Measurements from ENCODE around the gene CPEB1.
A peak's percentile ranks its signal among the peaks of the same experiment; 100 is the strongest.

The CPEB1 gene

DNA sequence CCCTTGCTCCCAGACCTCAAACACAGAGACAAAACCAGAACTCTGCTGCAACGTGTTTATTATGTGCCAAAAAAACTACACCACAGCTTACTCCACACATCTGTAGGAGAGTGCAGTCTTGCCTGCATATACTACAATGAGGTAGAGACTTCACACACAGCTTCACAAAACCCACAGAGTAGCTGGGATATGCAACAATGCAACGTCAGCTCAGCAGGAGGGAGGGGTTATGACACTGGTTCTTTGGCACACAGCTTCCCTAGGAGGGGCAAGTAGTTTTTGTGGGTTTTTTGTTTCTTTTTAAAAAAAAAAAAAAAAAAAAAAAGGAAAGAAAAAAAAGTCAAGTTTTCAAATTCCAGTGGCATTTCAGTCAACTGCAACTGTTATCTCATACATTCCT is 104.0 kb downstream of the CPEB1 start:
- no CpG with 5 or more reads among the region's 2 CpGs for WGBS (ENCODE audit: extremely low coverage, insufficient coverage, low lambda C conversion rate)
- no peak overlapping the region for H3K56ac ChIP-seq (ENCODE audit: low read length)
- no peaks in the 10 kb centered on the region for H3K27me3 ChIP-seq (ENCODE audit: insufficient read depth, low read length, poor library complexity)
- H2AK5ac ChIP-seq (ENCODE audit: low read length) = no peak overlapping the region
- H2BK120ac ChIP-seq (ENCODE audit: low read depth, low read length) = no peak overlapping the region
- peaks cover 12% of the 10 kb centered on the region for H3K4me1 ChIP-seq (ENCODE audit: control insufficient read depth, low read depth, low read length)
- H3K36me3 ChIP-seq (ENCODE audit: control insufficient read depth, insufficient read depth, low read length) = peaks cover 8% of the 10 kb centered on the region
- H3K9ac ChIP-seq (ENCODE audit: low read length) = no peak overlapping the region
- no peak overlapping the region for H3K4ac ChIP-seq (ENCODE audit: low read depth, low read length)
- DNase-seq = peak; percentile 71
- H3K4me3 ChIP-seq (ENCODE audit: low read length) = no peak overlapping the region
- H3K79me2 ChIP-seq (ENCODE audit: control insufficient read depth, insufficient read depth, low read length) = peaks cover 20% of the 10 kb centered on the region
- no peak overlapping the region for H3K27ac ChIP-seq (ENCODE audit: low read depth, low read length)
- peaks cover 4% of the 10 kb centered on the region for H3K79me1 ChIP-seq (ENCODE audit: low read length)
- H2BK5ac ChIP-seq (ENCODE audit: low read length) = no peak overlapping the region
- no peak overlapping the region for H2BK15ac ChIP-seq (replicated peaks; ENCODE audit: low read depth)
- H4K5ac ChIP-seq (ENCODE audit: low read length) = no peak overlapping the region
- H3K18ac ChIP-seq (ENCODE audit: low read length) = no peak overlapping the region
- H3K4me2 ChIP-seq (ENCODE audit: low read length) = no peak overlapping the region
- no peak overlapping the region for H4K8ac ChIP-seq (ENCODE audit: low read depth, low read length)
- H3K23ac ChIP-seq (ENCODE audit: low read length) = no peak overlapping the region

DNA sequence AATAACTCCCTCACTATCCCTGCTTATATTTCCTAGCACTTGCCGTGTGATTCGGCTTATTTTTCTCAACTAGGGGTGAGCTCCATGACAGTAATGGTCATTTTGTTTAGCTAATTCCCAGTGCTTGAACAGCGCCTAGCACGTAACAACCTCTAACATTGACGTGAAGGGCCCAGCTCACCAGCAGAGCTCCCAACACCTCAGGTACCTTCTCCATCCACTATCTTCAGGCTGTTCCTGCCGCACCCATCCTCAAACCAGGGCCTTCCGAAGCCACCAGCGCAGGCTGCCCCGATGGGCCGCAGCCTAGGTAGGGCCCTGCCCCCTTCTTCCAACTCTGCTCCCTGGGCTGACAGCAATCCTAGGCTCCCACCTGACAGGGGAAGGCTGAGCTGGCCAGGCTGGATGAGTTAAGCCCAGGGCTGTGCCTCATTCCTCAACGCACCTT is 106.2 kb downstream of the CPEB1 start:
- Histone ChIP-seq H4K8ac (ENCODE audit: low read depth, low read length) (no peak overlapping the region), H3K4ac (ENCODE audit: low read depth, low read length) (no peak overlapping the region), H3K4me2 (ENCODE audit: low read length) (peak overlapping the region; percentile 51), H2BK15ac (replicated peaks; ENCODE audit: low read depth) (no peak overlapping the region), H2BK5ac (ENCODE audit: low read length) (no peak overlapping the region), H3K79me2 (ENCODE audit: control insufficient read depth, insufficient read depth, low read length) (peaks cover 35% of the 10 kb centered on the region), H3K4me1 (ENCODE audit: control insufficient read depth, low read depth, low read length) (peaks cover 16% of the 10 kb centered on the region), H2BK120ac (ENCODE audit: low read depth, low read length) (no peak overlapping the region), H3K23ac (ENCODE audit: low read length) (no peak overlapping the region), H3K4me3 (ENCODE audit: low read length) (peak overlapping the region; percentile 93), H4K5ac (ENCODE audit: low read length) (no peak overlapping the region), H3K56ac (ENCODE audit: low read length) (peak overlapping the region; percentile 96), H2AK5ac (ENCODE audit: low read length) (no peak overlapping the region), H3K27me3 (ENCODE audit: insufficient read depth, low read length, poor library complexity) (no peaks in the 10 kb centered on the region), H3K9ac (ENCODE audit: low read length) (peak overlapping the region; percentile 95), H3K36me3 (ENCODE audit: control insufficient read depth, insufficient read depth, low read length) (peaks cover 27% of the 10 kb centered on the region), H3K27ac (ENCODE audit: low read depth, low read length) (peak overlapping the region; percentile 69), H3K18ac (ENCODE audit: low read length) (no peak overlapping the region), H3K79me1 (ENCODE audit: low read length) (peaks cover 20% of the 10 kb centered on the region)
- no CpG with 5 or more reads among the region's 11 CpGs for WGBS (ENCODE audit: extremely low coverage, insufficient coverage, low lambda C conversion rate)
- DNase-seq = peak; percentile 48

GRCh38 chr15:82540055-82540983 is 106.8 kb downstream of the CPEB1 start, which contains the start of gene RPS17:
RPS17 (minus strand) TSS chr15:82540457; CDS start chr15:82540428, 29 bp downstream.
- Histone ChIP-seq H2BK120ac (ENCODE audit: low read depth, low read length) (no peak within 1 kb of the TSS), H4K5ac (ENCODE audit: low read length) (no peak within 1 kb of the TSS), H3K18ac (ENCODE audit: low read length) (peak within 1 kb of the TSS; percentile 98), H3K23ac (ENCODE audit: low read length) (peak within 1 kb of the TSS; percentile 90), H2BK5ac (ENCODE audit: low read length) (peak within 1 kb of the TSS; percentile 79), H2AK5ac (ENCODE audit: low read length) (peak within 1 kb of the TSS; percentile 55), H4K8ac (ENCODE audit: low read depth, low read length) (peak within 1 kb of the TSS; percentile 99), H3K79me1 (ENCODE audit: low read length) (peaks cover 21% of the 10 kb centered on the region), H3K4me2 (ENCODE audit: low read length) (peak within 1 kb of the TSS; percentile 63), H3K36me3 (ENCODE audit: control insufficient read depth, insufficient read depth, low read length) (peaks cover 31% of the 10 kb centered on the region), H2BK15ac (replicated peaks; ENCODE audit: low read depth) (no peak within 1 kb of the TSS), H3K4me1 (ENCODE audit: control insufficient read depth, low read depth, low read length) (peaks cover 16% of the 10 kb centered on the region), H3K9ac (ENCODE audit: low read length) (peak within 1 kb of the TSS; percentile 95), H3K27me3 (ENCODE audit: insufficient read depth, low read length, poor library complexity) (no peaks in the 10 kb centered on the region), H3K4me3 (ENCODE audit: low read length) (peak within 1 kb of the TSS; percentile 97), H3K56ac (ENCODE audit: low read length) (peak within 1 kb of the TSS; percentile 98), H3K79me2 (ENCODE audit: control insufficient read depth, insufficient read depth, low read length) (peaks cover 35% of the 10 kb centered on the region), H3K4ac (ENCODE audit: low read depth, low read length) (peak within 1 kb of the TSS; percentile 82), H3K27ac (ENCODE audit: low read depth, low read length) (peak within 1 kb of the TSS; percentile 69)
- peak; percentile 96 for DNase-seq
- WGBS (ENCODE audit: extremely low coverage, insufficient coverage, low lambda C conversion rate) = no CpG with 5 or more reads among the region's 81 CpGs

DNA sequence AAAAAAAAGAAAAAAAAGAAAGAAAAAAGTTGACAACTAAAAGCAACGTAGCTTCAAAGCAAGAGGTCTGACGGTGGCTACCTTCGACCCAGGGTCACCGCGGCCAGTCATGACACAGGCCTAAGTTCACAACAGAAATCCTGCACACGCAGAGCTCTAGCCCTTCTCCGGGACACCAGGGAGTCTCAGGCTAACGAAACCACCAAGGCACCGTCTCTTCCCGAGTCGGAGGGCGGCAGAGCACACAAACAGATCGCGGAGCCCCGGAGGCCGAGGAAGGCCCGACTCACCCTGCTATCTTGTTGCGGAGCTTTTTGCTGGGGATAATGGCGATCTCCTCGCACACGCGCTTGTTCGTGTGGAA is 107.5 kb downstream of the CPEB1 start:
- peak overlapping the region; percentile 87 for H3K9ac ChIP-seq (ENCODE audit: low read length)
- H3K4ac ChIP-seq (ENCODE audit: low read depth, low read length) = peak overlapping the region; percentile 82
- peak overlapping the region; percentile 98 for H3K56ac ChIP-seq (ENCODE audit: low read length)
- no peak overlapping the region for H2BK15ac ChIP-seq (replicated peaks; ENCODE audit: low read depth)
- H2BK120ac ChIP-seq (ENCODE audit: low read depth, low read length) = no peak overlapping the region
- peak overlapping the region; percentile 97 for H3K4me3 ChIP-seq (ENCODE audit: low read length)
- peaks cover 31% of the 10 kb centered on the region for H3K36me3 ChIP-seq (ENCODE audit: control insufficient read depth, insufficient read depth, low read length)
- no peak overlapping the region for H4K8ac ChIP-seq (ENCODE audit: low read depth, low read length)
- H3K79me2 ChIP-seq (ENCODE audit: control insufficient read depth, insufficient read depth, low read length) = peaks cover 35% of the 10 kb centered on the region
- peak overlapping the region; percentile 55 for H2AK5ac ChIP-seq (ENCODE audit: low read length)
- peaks cover 21% of the 10 kb centered on the region for H3K79me1 ChIP-seq (ENCODE audit: low read length)
- no peaks in the 10 kb centered on the region for H3K27me3 ChIP-seq (ENCODE audit: insufficient read depth, low read length, poor library complexity)
- H3K4me2 ChIP-seq (ENCODE audit: low read length) = peak overlapping the region; percentile 28
- no peak overlapping the region for H2BK5ac ChIP-seq (ENCODE audit: low read length)
- no peak for DNase-seq
- peak overlapping the region; percentile 90 for H3K23ac ChIP-seq (ENCODE audit: low read length)
- H3K4me1 ChIP-seq (ENCODE audit: control insufficient read depth, low read depth, low read length) = peaks cover 16% of the 10 kb centered on the region
- no CpG with 5 or more reads among the region's 23 CpGs for WGBS (ENCODE audit: extremely low coverage, insufficient coverage, low lambda C conversion rate)
- H4K5ac ChIP-seq (ENCODE audit: low read length) = no peak overlapping the region
- peak overlapping the region; percentile 98 for H3K18ac ChIP-seq (ENCODE audit: low read length)
- peak overlapping the region; percentile 46 for H3K27ac ChIP-seq (ENCODE audit: low read depth, low read length)

DNA sequence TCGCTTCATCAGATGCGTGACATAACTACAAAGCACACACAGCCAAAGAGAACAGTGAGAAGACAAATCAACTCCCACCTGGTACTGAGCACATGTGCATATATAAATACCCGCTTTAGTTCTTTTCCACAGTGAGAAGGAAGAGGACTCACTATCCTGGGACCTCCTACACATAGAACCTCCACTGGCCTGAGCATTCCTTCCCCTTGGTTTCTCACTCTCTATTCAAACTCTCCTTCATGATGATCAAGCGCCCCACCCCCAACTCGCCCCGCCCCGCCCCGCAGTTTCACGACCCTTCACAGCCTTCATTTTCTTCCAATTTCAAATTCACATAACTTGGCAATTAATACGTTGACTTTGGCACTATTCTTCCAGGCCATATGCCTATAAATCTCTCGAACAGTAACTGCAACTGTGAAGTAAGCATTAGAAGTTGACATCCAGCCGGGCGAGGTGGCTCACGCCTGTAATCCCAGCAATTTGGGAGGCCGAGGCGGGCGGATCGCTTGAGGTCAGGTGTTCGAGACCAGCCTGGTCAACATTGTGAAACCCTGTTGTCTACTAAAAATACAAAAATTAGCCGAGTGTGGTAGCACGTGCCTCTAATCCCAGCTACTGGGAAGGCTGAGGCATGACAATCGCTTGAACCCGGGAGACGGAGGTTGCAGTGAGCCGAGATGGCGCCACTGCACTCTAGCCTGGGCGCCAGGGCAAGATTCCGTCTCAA is 108.0 kb downstream of the CPEB1 start:
- Histone ChIP-seq H3K4me1 (ENCODE audit: control insufficient read depth, low read depth, low read length) (peaks cover 16% of the 10 kb centered on the region), H3K4ac (ENCODE audit: low read depth, low read length) (peak overlapping the region; percentile 82), H3K56ac (ENCODE audit: low read length) (peak overlapping the region; percentile 98), H3K9ac (ENCODE audit: low read length) (peak overlapping the region; percentile 87), H3K79me2 (ENCODE audit: control insufficient read depth, insufficient read depth, low read length) (peaks cover 35% of the 10 kb centered on the region), H3K27me3 (ENCODE audit: insufficient read depth, low read length, poor library complexity) (no peaks in the 10 kb centered on the region), H2BK15ac (replicated peaks; ENCODE audit: low read depth) (no peak overlapping the region), H4K5ac (ENCODE audit: low read length) (no peak overlapping the region), H2BK5ac (ENCODE audit: low read length) (no peak overlapping the region), H2AK5ac (ENCODE audit: low read length) (no peak overlapping the region), H3K23ac (ENCODE audit: low read length) (no peak overlapping the region), H3K27ac (ENCODE audit: low read depth, low read length) (no peak overlapping the region), H3K79me1 (ENCODE audit: low read length) (peaks cover 21% of the 10 kb centered on the region), H3K36me3 (ENCODE audit: control insufficient read depth, insufficient read depth, low read length) (peaks cover 31% of the 10 kb centered on the region), H3K18ac (ENCODE audit: low read length) (peak overlapping the region; percentile 98), H3K4me3 (ENCODE audit: low read length) (peak overlapping the region; percentile 97), H2BK120ac (ENCODE audit: low read depth, low read length) (no peak overlapping the region), H4K8ac (ENCODE audit: low read depth, low read length) (no peak overlapping the region), H3K4me2 (ENCODE audit: low read length) (peak overlapping the region; percentile 75)
- WGBS (ENCODE audit: extremely low coverage, insufficient coverage, low lambda C conversion rate) = no CpG with 5 or more reads among the region's 28 CpGs
- peak; percentile 38 for DNase-seq

Measured in mesendoderm (in vitro differentiated cells).